Chondrocyte (in vitro differentiated cells): ENCODE measurements around the gene EML3. TPM values are rescaled to one million over a fixed set of nuclear protein-coding genes. Genes with fewer than 3 reads are reported as not detected.

Experiments used
- DNase-seq: peaks from one replicate; pipeline ENCODE4 v3.0.0; 2021; ENCODE audit warnings: mixed read lengths, low spot score
- H3K27ac Mint-ChIP-seq: one replicate; pipeline ENCODE4 v1.8.0; 2021; ENCODE audit warnings: mild to moderate bottlenecking, moderate library complexity, mixed read lengths; ENCODE audit not compliant: unreplicated experiment
- H3K27me3 Mint-ChIP-seq: 2 replicates; pipeline ENCODE4 v1.8.0; 2021; ENCODE audit warnings: low read depth, mixed read lengths
- H3K36me3 Mint-ChIP-seq: 2 replicates; pipeline ENCODE4 v1.8.0; 2021; ENCODE audit warnings: low read depth, mixed read lengths
- H3K4me1 Mint-ChIP-seq: 2 replicates; pipeline ENCODE4 v1.8.0; 2021; ENCODE audit warnings: low read depth, mild to moderate bottlenecking, mixed read lengths
- H3K4me3 Mint-ChIP-seq: one replicate; pipeline ENCODE4 v1.8.0; 2021; ENCODE audit warnings: mild to moderate bottlenecking, moderate library complexity, mixed read lengths; ENCODE audit not compliant: unreplicated experiment
- H3K9me3 Mint-ChIP-seq: 2 replicates; pipeline ENCODE4 v1.8.0; 2021; ENCODE audit warnings: low read depth, mixed read lengths
- CTCF ChIP-seq: fragments of 200-600 bp; sonication (generic); IDR thresholded peaks from 2 replicates; pipeline ENCODE4 v1.5.0; 2021; ENCODE audit warnings: antibody characterized with exemption, mild to moderate bottlenecking, moderate library complexity
- total RNA-seq: library from RNA; stranded (reverse); gene quantifications from 3 replicates; pipeline ENCODE4 v1.2.1, GENCODE V29; 2021

EML3 gene
- total RNA-seq, 1 donor from 2014 or later = 58.9 TPM

GRCh38 chr11:62580959-62581715, 31.4 kb downstream of the EML3 start:
- Mint-ChIP-seq H3K36me3 (peaks cover 10% of the 10 kb centered on the region), H3K27ac (no peak overlapping the region), H3K4me3 (no peak overlapping the region)

GRCh38 chr11:62579252-62579651, 33.3 kb downstream of the EML3 start:
- no peak for TF ChIP-seq CTCF
- no peak for DNase-seq
- H3K27ac Mint-ChIP-seq = no peak overlapping the region

More at GRCh38 chr11:62580959-62581715, 31.4 kb downstream of the EML3 start:
- Mint-ChIP-seq H3K9me3 (no peaks in the 10 kb centered on the region), H3K4me1 (peaks cover 9% of the 10 kb centered on the region), H3K27me3 (no peaks in the 10 kb centered on the region)
- peak; percentile 72 for DNase-seq
- no peak for TF ChIP-seq CTCF

GRCh38 chr11:62578541-62578940, 34.0 kb downstream of the EML3 start:
- no peak overlapping the region for H3K4me3 Mint-ChIP-seq
- TF ChIP-seq CTCF = no peak
- peaks cover 24% of the 10 kb centered on the region for H3K4me1 Mint-ChIP-seq
- H3K27me3 Mint-ChIP-seq = no peaks in the 10 kb centered on the region
- DNase-seq = peak; percentile 44
- H3K36me3 Mint-ChIP-seq = peaks cover 11% of the 10 kb centered on the region
- no peak overlapping the region for H3K27ac Mint-ChIP-seq
- no peaks in the 10 kb centered on the region for H3K9me3 Mint-ChIP-seq

More at GRCh38 chr11:62579252-62579651, 33.3 kb downstream of the EML3 start:
- Mint-ChIP-seq H3K9me3 (no peaks in the 10 kb centered on the region), H3K36me3 (peaks cover 11% of the 10 kb centered on the region), H3K4me1 (peaks cover 24% of the 10 kb centered on the region), H3K27me3 (no peaks in the 10 kb centered on the region), H3K4me3 (no peak overlapping the region)

GRCh38 chr11:62577046-62577714, 35.4 kb downstream of the EML3 start:
- peaks cover 14% of the 10 kb centered on the region for H3K36me3 Mint-ChIP-seq
- no peak overlapping the region for H3K4me3 Mint-ChIP-seq
- peaks cover 34% of the 10 kb centered on the region for H3K4me1 Mint-ChIP-seq
- TF ChIP-seq CTCF = no peak
- H3K27me3 Mint-ChIP-seq = no peaks in the 10 kb centered on the region
- H3K9me3 Mint-ChIP-seq = no peaks in the 10 kb centered on the region
- DNase-seq = peak; percentile 81
- H3K27ac Mint-ChIP-seq = peak overlapping the region; percentile 66

GRCh38 chr11:62575837-62576236, 36.7 kb downstream of the EML3 start:
- H3K4me1 Mint-ChIP-seq = peaks cover 47% of the 10 kb centered on the region
- peak overlapping the region; percentile 74 for H3K27ac Mint-ChIP-seq
- DNase-seq = peak; percentile 79
- H3K9me3 Mint-ChIP-seq = no peaks in the 10 kb centered on the region
- H3K36me3 Mint-ChIP-seq = peaks cover 21% of the 10 kb centered on the region
- TF ChIP-seq CTCF = no peak
- H3K4me3 Mint-ChIP-seq = peak overlapping the region; percentile 99
- no peaks in the 10 kb centered on the region for H3K27me3 Mint-ChIP-seq
